H1 (cell line): ENCODE data around the gene SLC8A3. TPM values are rescaled to one million over a fixed set of nuclear protein-coding genes. Genes with fewer than 3 reads are reported as not detected.

Source experiments
- CTCF ChIA-PET: fragments of 300-600 bp; sonication (Branson Sonifier 250); formaldehyde crosslinking; loops from one replicate; lab custom pipeline; 2021; ENCODE audit not compliant: partially characterized antibody; lab: Charles Lee
- POLR2A ChIA-PET: fragments of 300-600 bp; sonication (Branson Sonifier 250); formaldehyde crosslinking; loops from one replicate; lab custom pipeline; 2021; ENCODE audit warnings: inconsistent platforms; ENCODE audit not compliant: partially characterized antibody; lab: Charles Lee
- DNase-seq, 2 experiments: peaks; one replicate each; pipeline versions ENCODE4 v3.0.0 to v3.0.0-alpha.2; 2010 to 2022; ENCODE audit warnings: low spot score in 2 of 2, low read depth in 1 of 2, mixed read lengths in 1 of 2
- FAIRE-seq: peaks from 2 replicates; lab custom pipeline; 2011; peaks lifted over from hg19 to GRCh38; lab: Jason Lieb, UNC
- H2AFZ ChIP-seq: 2 replicates; pipeline ENCODE4 v1.8.1; 2012; ENCODE audit warnings: low read length, inconsistent platforms
- H2AK5ac ChIP-seq: 2 replicates; pipeline ENCODE4 v1.6.1; 2013; ENCODE audit warnings: low read depth, low read length
- H2BK120ac ChIP-seq: replicated peaks from 2 replicates; pipeline ENCODE3; 2013; ENCODE audit warnings: low read depth, low read length, inconsistent platforms
- H2BK12ac ChIP-seq: 2 replicates; pipeline ENCODE4 v1.6.1; 2013; ENCODE audit warnings: low read depth, low read length
- H2BK15ac ChIP-seq: 2 replicates; pipeline ENCODE4 v1.6.1; 2013; ENCODE audit warnings: low read length
- H2BK20ac ChIP-seq: 2 replicates; pipeline ENCODE4 v1.6.1; 2013; ENCODE audit warnings: low read length
- H2BK5ac ChIP-seq: 2 replicates; pipeline ENCODE4 v1.6.1; 2013; ENCODE audit warnings: low read depth, low read length
- H3K14ac ChIP-seq: 2 replicates; pipeline ENCODE4 v1.6.1; 2013; ENCODE audit warnings: inconsistent platforms; ENCODE audit not compliant: insufficient read length
- H3K18ac ChIP-seq: 2 replicates; pipeline ENCODE4 v1.6.1; 2013; ENCODE audit warnings: low read length; ENCODE audit errors: extremely low read depth
- H3K23ac ChIP-seq: 2 replicates; pipeline ENCODE4 v1.6.1; 2013; ENCODE audit warnings: inconsistent platforms; ENCODE audit not compliant: insufficient read length
- H3K23me2 ChIP-seq: 2 replicates; pipeline ENCODE4 v1.6.1; 2013; ENCODE audit warnings: low read depth, low read length
- H3K27ac ChIP-seq: 2 replicates; pipeline ENCODE4 v1.6.1; 2011; ENCODE audit warnings: low read depth, low read length, inconsistent platforms
- H3K27me3 ChIP-seq, 4 experiments: replicated peaks in 1 of 4; 1 replicate in 1 of 4; 2 replicates in 3 of 4; pipeline versions ENCODE4 v1.6.1 to v1.8.1; 2011 to 2013; ENCODE audit warnings: low read length in 3 of 4, mild to moderate bottlenecking in 3 of 4, inconsistent platforms in 2 of 4, mixed read lengths in 2 of 4, moderate library complexity in 1 of 4; ENCODE audit not compliant: control insufficient read depth in 3 of 4, insufficient read depth in 3 of 4; ENCODE audit errors: extremely low read depth in 1 of 4
- H3K36me3 ChIP-seq, 4 experiments: 2 replicates each; pipeline versions ENCODE4 v1.6.1 to v1.8.1; 2011 to 2013; ENCODE audit warnings: mild to moderate bottlenecking in 4 of 4, low read length in 3 of 4, moderate library complexity in 2 of 4, control low read depth in 1 of 4, inconsistent platforms in 1 of 4; ENCODE audit not compliant: insufficient read depth in 4 of 4, control insufficient read depth in 2 of 4
- H3K4ac ChIP-seq: replicated peaks from 2 replicates; pipeline ENCODE3; 2013; ENCODE audit warnings: low read length, low read depth, mixed read lengths, inconsistent platforms; ENCODE audit not compliant: insufficient read length
- H3K4me1 ChIP-seq, 4 experiments: replicated peaks in 1 of 4; 1 replicate in 1 of 4; 2 replicates in 3 of 4; pipeline versions ENCODE4 v1.6.1 to v1.8.1; 2011 to 2013; ENCODE audit warnings: low read length in 3 of 4, inconsistent platforms in 2 of 4, mixed read lengths in 1 of 4; ENCODE audit not compliant: insufficient read depth in 4 of 4, control insufficient read depth in 3 of 4
- H3K4me2 ChIP-seq, 2 experiments: 2 replicates each; pipeline versions ENCODE4 v1.6.1 to v1.8.1; 2011 to 2013; ENCODE audit warnings: low read depth in 2 of 2, low read length in 2 of 2, control low read depth in 1 of 2, inconsistent platforms in 1 of 2, mild to moderate bottlenecking in 1 of 2; ENCODE audit not compliant: insufficient read depth in 1 of 2
- H3K4me3 ChIP-seq, 4 experiments: fragments of 200-600, 300-600 bp in 1 of 4; sonication (generic), shearing (Covaris generic), sonication (Bioruptor Twin) in 1 of 4; 2 replicates each; pipeline versions ENCODE4 v1.5.1 to v1.8.1; 2011 to 2016; ENCODE audit warnings: low read length in 4 of 4, low read depth in 3 of 4, control low read depth in 2 of 4, inconsistent platforms in 2 of 4, mild to moderate bottlenecking in 2 of 4, mixed read lengths in 1 of 4, moderate library complexity in 1 of 4; ENCODE audit not compliant: insufficient read depth in 2 of 4; ENCODE audit errors: extremely low read depth in 1 of 4
- H3K56ac ChIP-seq: replicated peaks from 2 replicates; pipeline ENCODE3; 2013; ENCODE audit warnings: low read depth, mild to moderate bottlenecking, mixed read lengths, low read length, inconsistent platforms; ENCODE audit not compliant: insufficient read length
- H3K79me1 ChIP-seq: 2 replicates; pipeline ENCODE4 v1.6.1; 2013; ENCODE audit warnings: low read depth, low read length, control low read depth
- H3K79me2 ChIP-seq, 2 experiments: 2 replicates each; pipeline versions ENCODE4 v1.6.1 to v1.8.1; 2012 to 2013; ENCODE audit warnings: low read length in 2 of 2, mild to moderate bottlenecking in 2 of 2, inconsistent platforms in 1 of 2; ENCODE audit not compliant: insufficient read depth in 2 of 2, control insufficient read depth in 1 of 2
- H3K9ac ChIP-seq, 4 experiments: replicated peaks in 1 of 4; 1 replicate in 1 of 4; 2 replicates in 3 of 4; pipeline versions ENCODE4 v1.6.1 to v1.8.1; 2011 to 2013; ENCODE audit warnings: low read depth in 3 of 4, low read length in 3 of 4, control low read depth in 2 of 4, mild to moderate bottlenecking in 2 of 4, moderate library complexity in 2 of 4, inconsistent platforms in 1 of 4; ENCODE audit errors: extremely low read depth in 1 of 4
- H3K9me3 ChIP-seq, 2 experiments: 2 replicates each; pipeline versions ENCODE4 v1.6.1 to v1.8.1; 2012 to 2013; ENCODE audit warnings: mild to moderate bottlenecking in 2 of 2, moderate library complexity in 2 of 2, control low read depth in 1 of 2, inconsistent platforms in 1 of 2, low read depth in 1 of 2, low read length in 1 of 2, mixed read lengths in 1 of 2; ENCODE audit not compliant: insufficient read depth in 2 of 2
- H4K20me1 ChIP-seq, 2 experiments: replicated peaks in 1 of 2; 2 replicates each; pipeline versions ENCODE3 to v1.8.1; 2011 to 2013; ENCODE audit warnings: inconsistent platforms in 2 of 2, low read length in 2 of 2, mild to moderate bottlenecking in 1 of 2; ENCODE audit not compliant: insufficient read depth in 2 of 2, control insufficient read depth in 1 of 2
- H4K5ac ChIP-seq: 2 replicates; pipeline ENCODE4 v1.6.1; 2013; ENCODE audit warnings: low read length, low read depth, mixed read lengths, inconsistent platforms; ENCODE audit not compliant: insufficient read length
- H4K8ac ChIP-seq: 2 replicates; pipeline ENCODE4 v1.8.0; 2013; ENCODE audit warnings: mild to moderate bottlenecking, moderate library complexity, low read length, inconsistent platforms; ENCODE audit not compliant: insufficient read depth; ENCODE audit errors: extremely low read depth
- H4K91ac ChIP-seq: replicated peaks from 2 replicates; pipeline ENCODE3; 2013; ENCODE audit warnings: low read length, mixed read lengths, inconsistent platforms; ENCODE audit not compliant: insufficient read length
- FOSL1 ChIP-seq: IDR thresholded peaks from 2 replicates; pipeline ENCODE4 v1.6.1; 2011; ENCODE audit warnings: mild to moderate bottlenecking, low read depth, low read length, moderate library complexity; ENCODE audit not compliant: insufficient read depth
- GTF2F1 ChIP-seq: IDR thresholded peaks from 2 replicates; pipeline ENCODE4 v1.6.1; 2012; ENCODE audit warnings: low read depth, low read length, improper control_type of control experiment, borderline replicate concordance
- KDM1A ChIP-seq: fragments of 200-600, 300-600 bp; sonication (generic); IDR thresholded peaks from 2 replicates; pipeline ENCODE4 v1.7.1; 2016; ENCODE audit warnings: mild to moderate bottlenecking, low read length, borderline replicate concordance
- POLR2A ChIP-seq, 2 experiments: IDR thresholded peaks; 1 replicate in 1 of 2; 2 replicates in 1 of 2; pipeline ENCODE4 v1.6.1; 2011; ENCODE audit warnings: low read depth in 2 of 2, low read length in 2 of 2, mild to moderate bottlenecking in 2 of 2; ENCODE audit errors: control extremely low read depth in 1 of 2
- RXRA ChIP-seq: IDR thresholded peaks from 2 replicates; pipeline ENCODE4 v1.6.1; 2011; ENCODE audit warnings: low read depth, mild to moderate bottlenecking, low read length, moderate library complexity; ENCODE audit not compliant: insufficient read depth
- SP4 ChIP-seq: IDR thresholded peaks from 2 replicates; pipeline ENCODE4 v1.6.1; 2012; ENCODE audit warnings: low read length, inconsistent platforms
- SRF ChIP-seq: IDR thresholded peaks from 2 replicates; pipeline ENCODE4 v1.6.1; 2011; ENCODE audit warnings: mild to moderate bottlenecking, low read depth, low read length, moderate library complexity
- TAF7 ChIP-seq: optimal IDR thresholded peaks from 2 replicates; pipeline ENCODE3; 2011; ENCODE audit warnings: low read depth, mild to moderate bottlenecking, inconsistent platforms, low read length, moderate library complexity, borderline replicate concordance
- TCF12 ChIP-seq: IDR thresholded peaks from 2 replicates; pipeline ENCODE4 v1.6.1; 2011; ENCODE audit warnings: low read depth, mild to moderate bottlenecking, low read length
- WGBS, 2 experiments: shearing (Covaris generic) in 1 of 2; methylation state at CpG; one replicate each; pipeline versions ENCODE4 v1.1.6 to v1.1.7; 2013 to 2015; ENCODE audit warnings: low lambda C conversion rate in 2 of 2, mixed read lengths in 2 of 2, inconsistent platforms in 1 of 2, low coverage in 1 of 2, missing lambda C conversion rate in 1 of 2; ENCODE audit not compliant: insufficient replicate concordance in 2 of 2, insufficient coverage in 1 of 2, insufficient read length in 1 of 2; ENCODE audit errors: extremely low coverage in 1 of 2, missing lambda C conversion rate in 1 of 2; 5-methylcytosine and 5-hydroxymethylcytosine counted together
- polyA plus RNA-seq, 7 experiments: library from polyadenylated mRNA; depleted of rRNA in 3 of 7; stranded (reverse) in 5 of 7; unstranded in 2 of 7; fragments of >200 nt in 5 of 7; fragments of 200-250 nt in 2 of 7; gene quantifications; 1 replicate in 5 of 7; 2 replicates in 1 of 7; 4 replicates in 1 of 7; pipeline versions ENCODE4 v1.2.1 to v1.2.3, GENCODE V29; 2011 to 2013; ENCODE audit warnings: missing spikeins in 2 of 7, mixed read lengths in 2 of 7
- total RNA-seq: library from RNA; stranded (reverse); fragmentation: NEBNext Ultra II Directional; extraction: Animal tissue kit (Norgen Biotek cat#: 25700); gene quantifications from 2 replicates; pipeline ENCODE4 v1.2.1, GENCODE V29; 2021

SLC8A3 gene
- total and polyA plus RNA-seq, 2 of the 8 experiments (the other 6 are each of a cell fraction or from before 2014, with no cell fraction given): 0.38 to 1.1 TPM

DNA sequence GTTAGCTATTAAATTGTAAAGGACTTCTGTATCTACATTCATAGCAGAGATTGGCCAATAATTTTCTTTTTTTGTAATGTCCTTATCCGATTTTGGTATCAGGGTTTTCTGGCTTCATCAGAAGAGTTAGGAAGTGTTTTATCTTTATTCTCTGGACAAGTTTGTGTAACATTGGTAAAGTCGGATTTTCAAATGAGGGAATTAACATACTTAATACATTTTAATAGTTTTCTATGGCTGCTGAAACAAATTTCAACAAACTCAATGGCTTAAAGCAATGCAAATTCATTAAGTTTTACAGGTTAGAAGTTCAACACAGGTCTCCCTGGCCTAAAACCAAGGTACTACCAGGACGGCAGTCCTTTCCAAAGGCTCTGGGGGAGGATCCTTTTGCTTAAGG is 13.2 kb upstream of the SLC8A3 start:
- FAIRE-seq (no peak), DNase-seq (no peak)
- Histone ChIP-seq H2BK5ac (no peak overlapping the region), H3K79me2 (no peaks in the 10 kb centered on the region), H3K9me3 (no peaks in the 10 kb centered on the region), H4K8ac (no peak overlapping the region), H2AFZ (no peak overlapping the region), H4K5ac (no peak overlapping the region), H3K4ac (no peak overlapping the region), H3K27me3 (no peaks in the 10 kb centered on the region), H4K91ac (no peak overlapping the region), H3K9ac (no peak overlapping the region), H3K23ac (no peak overlapping the region), H4K20me1 (no peaks in the 10 kb centered on the region), H3K4me1 (no peaks in the 10 kb centered on the region), H3K14ac (no peak overlapping the region), H3K36me3 (no peaks in the 10 kb centered on the region), H2AK5ac (no peak overlapping the region), H3K27ac (no peak overlapping the region), H2BK120ac (no peak overlapping the region), H2BK20ac (no peak overlapping the region), H3K4me3 (no peak overlapping the region), H3K79me1 (no peaks in the 10 kb centered on the region), H3K4me2 (no peak overlapping the region), H3K23me2 (no peaks in the 10 kb centered on the region), H3K18ac (no peak overlapping the region), H2BK15ac (no peak overlapping the region), H2BK12ac (no peak overlapping the region), H3K56ac (no peak overlapping the region)
- 91% methylated on average over 3 of the region's 3 CpGs; no CpG with 5 or more reads in 1 of the 2 experiments for WGBS, 2 experiments
- TF ChIP-seq TCF12: no peak
- TF ChIP-seq GTF2F1: no peak
- TF ChIP-seq SP4: no peak
- TF ChIP-seq SRF: no peak
- TF ChIP-seq TAF7: no peak
- no peak for TF ChIP-seq POLR2A (IDR thresholded peaks at IDR 0.05; ENCODE audit: control extremely low read depth in 1 of 2, low read depth in 2 of 2, low read length in 2 of 2)
- no peak for TF ChIP-seq FOSL1
- TF ChIP-seq KDM1A: no peak
- TF ChIP-seq RXRA: no peak
- ChIA-PET CTCF (interaction anchor here (1.1 kb wide), 1 partner anchor 115 kb away, joined by 3 read pairs; no protein-coding TSS in a partner anchor), POLR2A (no interaction called here)
